Choroid plexus epithelial cell (primary cell): Measurements from ENCODE around the gene YLPM1.

ENCODE experiments used
- DNase-seq: peaks from one replicate; pipeline ENCODE4 v3.0.0-alpha.2; 2010; ENCODE audit warnings: low read depth
- H3K4me3 ChIP-seq: 2 replicates; pipeline ENCODE4 v1.5.1; 2011; ENCODE audit warnings: low read depth, mild to moderate bottlenecking, control low read depth, low read length, moderate library complexity
- TF ChIP-seq, protein P1 (sequence below): conservative IDR thresholded peaks from 2 replicates; pipeline ENCODE4 v1.5.1; 2011; ENCODE audit warnings: low read depth, mild to moderate bottlenecking, control low read depth, inconsistent platforms, low read length, moderate library complexity

The YLPM1 gene, protein sequence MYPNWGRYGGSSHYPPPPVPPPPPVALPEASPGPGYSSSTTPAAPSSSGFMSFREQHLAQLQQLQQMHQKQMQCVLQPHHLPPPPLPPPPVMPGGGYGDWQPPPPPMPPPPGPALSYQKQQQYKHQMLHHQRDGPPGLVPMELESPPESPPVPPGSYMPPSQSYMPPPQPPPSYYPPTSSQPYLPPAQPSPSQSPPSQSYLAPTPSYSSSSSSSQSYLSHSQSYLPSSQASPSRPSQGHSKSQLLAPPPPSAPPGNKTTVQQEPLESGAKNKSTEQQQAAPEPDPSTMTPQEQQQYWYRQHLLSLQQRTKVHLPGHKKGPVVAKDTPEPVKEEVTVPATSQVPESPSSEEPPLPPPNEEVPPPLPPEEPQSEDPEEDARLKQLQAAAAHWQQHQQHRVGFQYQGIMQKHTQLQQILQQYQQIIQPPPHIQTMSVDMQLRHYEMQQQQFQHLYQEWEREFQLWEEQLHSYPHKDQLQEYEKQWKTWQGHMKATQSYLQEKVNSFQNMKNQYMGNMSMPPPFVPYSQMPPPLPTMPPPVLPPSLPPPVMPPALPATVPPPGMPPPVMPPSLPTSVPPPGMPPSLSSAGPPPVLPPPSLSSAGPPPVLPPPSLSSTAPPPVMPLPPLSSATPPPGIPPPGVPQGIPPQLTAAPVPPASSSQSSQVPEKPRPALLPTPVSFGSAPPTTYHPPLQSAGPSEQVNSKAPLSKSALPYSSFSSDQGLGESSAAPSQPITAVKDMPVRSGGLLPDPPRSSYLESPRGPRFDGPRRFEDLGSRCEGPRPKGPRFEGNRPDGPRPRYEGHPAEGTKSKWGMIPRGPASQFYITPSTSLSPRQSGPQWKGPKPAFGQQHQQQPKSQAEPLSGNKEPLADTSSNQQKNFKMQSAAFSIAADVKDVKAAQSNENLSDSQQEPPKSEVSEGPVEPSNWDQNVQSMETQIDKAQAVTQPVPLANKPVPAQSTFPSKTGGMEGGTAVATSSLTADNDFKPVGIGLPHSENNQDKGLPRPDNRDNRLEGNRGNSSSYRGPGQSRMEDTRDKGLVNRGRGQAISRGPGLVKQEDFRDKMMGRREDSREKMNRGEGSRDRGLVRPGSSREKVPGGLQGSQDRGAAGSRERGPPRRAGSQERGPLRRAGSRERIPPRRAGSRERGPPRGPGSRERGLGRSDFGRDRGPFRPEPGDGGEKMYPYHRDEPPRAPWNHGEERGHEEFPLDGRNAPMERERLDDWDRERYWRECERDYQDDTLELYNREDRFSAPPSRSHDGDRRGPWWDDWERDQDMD (N-terminal part only)

DNA sequence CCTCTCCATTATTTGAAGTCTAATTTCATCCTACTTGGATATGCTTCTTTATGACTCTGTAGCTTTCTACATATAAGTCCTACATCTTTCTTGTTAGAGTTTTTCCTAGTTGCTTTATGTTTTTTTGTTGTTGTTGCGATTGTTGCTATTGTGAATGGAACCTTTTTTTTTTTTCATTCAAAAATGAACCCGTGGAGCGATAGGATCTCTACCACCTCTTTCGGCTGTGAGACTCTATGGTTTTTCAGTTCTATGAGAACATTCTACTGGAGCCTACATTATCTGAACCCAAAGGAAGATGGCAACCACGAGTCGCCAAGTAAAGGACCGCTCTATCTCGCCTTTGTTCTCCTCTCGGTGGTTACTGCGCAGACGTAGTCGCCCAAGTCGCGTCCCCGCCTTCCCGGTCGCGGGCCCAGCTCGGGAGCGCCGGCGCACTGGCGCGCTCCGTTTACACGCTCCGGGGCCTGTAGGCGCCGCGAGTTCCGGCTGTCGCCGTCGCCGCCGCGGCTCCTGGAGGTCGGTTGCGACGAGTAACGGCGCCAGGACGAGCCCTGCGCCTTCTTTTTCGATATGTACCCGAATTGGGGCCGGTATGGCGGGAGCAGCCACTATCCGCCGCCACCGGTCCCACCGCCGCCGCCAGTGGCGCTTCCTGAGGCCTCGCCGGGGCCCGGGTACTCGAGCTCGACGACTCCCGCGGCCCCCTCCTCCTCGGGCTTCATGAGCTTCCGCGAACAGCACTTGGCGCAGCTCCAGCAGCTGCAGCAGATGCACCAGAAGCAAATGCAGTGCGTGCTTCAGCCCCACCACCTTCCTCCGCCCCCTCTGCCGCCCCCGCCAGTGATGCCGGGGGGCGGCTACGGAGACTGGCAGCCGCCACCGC, at the start of gene YLPM1:
TSS of gene YLPM1 (plus strand) at position 400 of the 886 bp plus-strand sequence. CDS start at position 574, 174 bp downstream.
- peak; percentile 99 for DNase-seq
- peak within 1 kb of the TSS; percentile 83 for H3K4me3 ChIP-seq
- TF ChIP-seq, protein P1, sequence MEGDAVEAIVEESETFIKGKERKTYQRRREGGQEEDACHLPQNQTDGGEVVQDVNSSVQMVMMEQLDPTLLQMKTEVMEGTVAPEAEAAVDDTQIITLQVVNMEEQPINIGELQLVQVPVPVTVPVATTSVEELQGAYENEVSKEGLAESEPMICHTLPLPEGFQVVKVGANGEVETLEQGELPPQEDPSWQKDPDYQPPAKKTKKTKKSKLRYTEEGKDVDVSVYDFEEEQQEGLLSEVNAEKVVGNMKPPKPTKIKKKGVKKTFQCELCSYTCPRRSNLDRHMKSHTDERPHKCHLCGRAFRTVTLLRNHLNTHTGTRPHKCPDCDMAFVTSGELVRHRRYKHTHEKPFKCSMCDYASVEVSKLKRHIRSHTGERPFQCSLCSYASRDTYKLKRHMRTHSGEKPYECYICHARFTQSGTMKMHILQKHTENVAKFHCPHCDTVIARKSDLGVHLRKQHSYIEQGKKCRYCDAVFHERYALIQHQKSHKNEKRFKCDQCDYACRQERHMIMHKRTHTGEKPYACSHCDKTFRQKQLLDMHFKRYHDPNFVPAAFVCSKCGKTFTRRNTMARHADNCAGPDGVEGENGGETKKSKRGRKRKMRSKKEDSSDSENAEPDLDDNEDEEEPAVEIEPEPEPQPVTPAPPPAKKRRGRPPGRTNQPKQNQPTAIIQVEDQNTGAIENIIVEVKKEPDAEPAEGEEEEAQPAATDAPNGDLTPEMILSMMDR: peak; percentile 49

DNA sequence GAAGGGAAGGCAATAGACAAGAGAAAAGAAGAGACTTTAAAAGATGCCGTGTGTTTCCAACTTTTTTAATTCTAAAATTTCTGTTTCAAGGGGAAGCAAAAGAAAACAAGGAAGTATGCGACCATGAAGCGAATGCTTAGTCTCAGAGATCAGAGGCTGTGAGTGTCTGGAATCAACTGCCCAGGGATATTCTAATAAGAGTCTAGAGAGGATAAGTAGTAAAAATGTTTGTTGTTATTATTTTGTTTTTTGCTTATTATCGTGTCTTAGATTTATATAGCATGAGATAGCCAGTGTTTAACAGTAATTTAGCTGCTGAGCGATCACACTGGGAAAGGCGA, 49.8 kb upstream of the YLPM1 start:
- H3K4me3 ChIP-seq: peak overlapping the region; percentile 82
- TF ChIP-seq, protein P1: no peak

DNA sequence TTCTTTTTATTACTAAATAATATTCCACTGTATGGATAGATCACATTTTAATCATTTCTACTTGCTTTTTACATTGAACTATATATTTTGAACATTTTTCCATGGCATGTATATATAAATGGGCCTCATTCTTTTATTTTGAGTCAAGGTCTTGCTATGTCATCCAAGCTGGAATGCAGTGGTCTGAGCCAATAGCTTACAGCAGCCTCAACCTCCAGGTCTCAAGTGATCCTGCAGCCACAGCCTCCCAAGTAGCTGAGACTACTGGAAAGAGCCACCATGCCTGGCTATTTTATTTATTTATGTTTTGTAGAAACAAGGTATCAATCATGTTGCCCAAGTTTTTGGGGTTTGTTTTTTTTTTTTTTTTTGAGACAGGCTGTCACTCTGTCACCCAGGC, 42.6 kb upstream of the YLPM1 start:
- TF ChIP-seq, protein P1: no peak

More for the DNA sequence above, 49.8 kb upstream of the YLPM1 start:
- DNase-seq: no peak

DNA sequence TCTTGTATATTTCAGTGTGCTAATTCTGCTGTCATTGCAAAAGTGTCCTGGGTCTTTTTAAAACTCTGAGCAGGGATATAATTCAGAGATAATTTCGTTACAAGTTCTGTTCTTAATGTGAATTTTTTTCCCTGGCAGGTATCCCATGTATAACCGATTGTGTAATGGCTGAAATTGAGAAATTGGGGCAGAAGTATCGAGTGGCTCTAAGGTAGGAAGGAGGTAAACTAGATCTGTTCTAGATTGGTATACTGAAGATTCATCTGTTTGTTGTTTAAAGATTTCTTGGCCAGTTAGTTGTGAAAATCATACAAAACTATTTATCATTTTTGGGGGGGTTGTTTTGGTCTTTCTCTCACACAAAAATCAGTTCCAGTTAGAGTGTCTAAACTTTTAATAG, 40.0 kb upstream of the YLPM1 start:
- H3K4me3 ChIP-seq: no peak overlapping the region
- TF ChIP-seq, protein P1: no peak
- no peak for DNase-seq

More for the DNA sequence above, 42.6 kb upstream of the YLPM1 start:
- DNase-seq: peak; percentile 65
- H3K4me3 ChIP-seq: no peak overlapping the region

DNA sequence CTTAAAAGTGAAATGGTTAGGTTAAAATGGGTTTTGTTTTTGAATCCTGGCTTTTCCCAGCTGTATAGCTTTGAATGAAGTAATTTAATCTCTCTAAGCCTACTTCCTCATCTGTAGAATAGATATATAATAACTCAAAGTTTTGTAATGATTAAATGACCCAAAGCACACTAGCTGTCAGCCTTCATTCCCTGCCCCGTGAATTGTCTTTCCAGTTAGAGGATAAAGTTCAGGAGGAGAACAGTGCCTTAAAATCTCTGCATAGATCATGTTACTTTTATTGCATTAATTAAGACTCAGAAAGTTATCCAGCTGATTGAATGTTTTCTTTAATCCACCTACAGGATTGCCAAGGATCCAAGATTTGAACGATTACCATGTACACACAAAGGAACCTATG, 30.7 kb upstream of the YLPM1 start:
- TF ChIP-seq, protein P1: no peak
- H3K4me3 ChIP-seq: no peak overlapping the region
- no peak for DNase-seq

DNA sequence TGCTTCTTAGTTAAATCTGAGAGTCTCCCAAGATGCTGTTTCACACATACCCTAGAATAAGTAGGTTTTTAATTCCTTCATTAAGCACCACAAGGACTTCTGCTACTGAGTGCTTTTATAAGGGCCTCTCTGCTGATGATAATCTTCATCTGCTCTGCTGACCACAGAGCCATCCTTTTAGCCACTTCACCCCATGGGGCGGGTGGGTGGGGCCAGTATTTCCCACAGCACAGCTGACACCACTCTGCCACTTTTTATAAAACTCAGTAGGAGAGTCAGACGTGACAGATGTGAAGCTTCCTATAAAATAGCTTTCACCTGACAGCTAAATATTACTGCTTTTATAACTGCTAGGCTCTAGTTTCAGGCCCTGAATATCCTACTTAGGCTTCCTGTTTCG, 29.9 kb upstream of the YLPM1 start:
- no peak overlapping the region for H3K4me3 ChIP-seq
- DNase-seq: no peak
- TF ChIP-seq, protein P1: no peak
